ENCODE results near the gene SRGAP2B. TPM values are rescaled to one million over a fixed set of nuclear protein-coding genes. Genes with fewer than 3 reads are reported as not detected.
A peak's percentile ranks its signal among the peaks of the same experiment; 100 is the strongest.
"Not testable (repeated sequence)": the region's sequence is repeated elsewhere in the genome, so short reads cannot be mapped to it uniquely, and the experiment has no call there.

SRGAP2B gene
- total RNA-seq, 1 donor from 2014 or later = 9.9 TPM

DNA sequence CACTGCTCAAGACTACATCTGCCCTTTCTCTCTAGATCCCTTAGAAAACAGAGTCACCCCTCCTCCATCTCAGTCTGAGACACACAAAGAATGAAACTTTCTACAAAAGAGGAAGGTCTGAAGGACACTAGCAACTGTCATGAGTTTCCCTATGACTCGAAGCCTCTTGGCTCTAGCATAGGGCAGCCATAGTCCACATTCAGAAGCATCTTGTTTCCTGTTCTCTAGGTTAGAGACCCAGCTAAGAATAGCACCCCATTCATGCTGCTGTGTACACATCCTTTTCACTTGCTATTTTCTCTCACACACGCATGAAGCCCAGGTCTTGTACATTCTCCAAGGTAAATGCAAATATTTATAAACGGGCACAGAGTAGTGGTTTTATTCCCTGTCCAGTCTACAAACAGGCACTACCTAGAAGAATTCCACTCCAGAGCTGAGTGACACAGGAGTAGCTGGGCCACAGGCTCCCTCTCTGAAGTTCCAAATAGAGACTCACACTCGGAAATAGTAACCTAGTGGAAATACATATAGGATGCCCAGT lies 39.8 kb downstream of the SRGAP2B start:
- DNase-seq; intact Hi-C loops (cut with DNase I): not testable (repeated sequence)
- ATAC-seq (ENCODE audit: poor library complexity) = peak; percentile 78

GRCh38 chr1:145053428-145053827 lies 41.7 kb downstream of the SRGAP2B start:
- intact Hi-C loops (cut with DNase I); DNase-seq; ATAC-seq (ENCODE audit: poor library complexity): not testable (repeated sequence)

DNA sequence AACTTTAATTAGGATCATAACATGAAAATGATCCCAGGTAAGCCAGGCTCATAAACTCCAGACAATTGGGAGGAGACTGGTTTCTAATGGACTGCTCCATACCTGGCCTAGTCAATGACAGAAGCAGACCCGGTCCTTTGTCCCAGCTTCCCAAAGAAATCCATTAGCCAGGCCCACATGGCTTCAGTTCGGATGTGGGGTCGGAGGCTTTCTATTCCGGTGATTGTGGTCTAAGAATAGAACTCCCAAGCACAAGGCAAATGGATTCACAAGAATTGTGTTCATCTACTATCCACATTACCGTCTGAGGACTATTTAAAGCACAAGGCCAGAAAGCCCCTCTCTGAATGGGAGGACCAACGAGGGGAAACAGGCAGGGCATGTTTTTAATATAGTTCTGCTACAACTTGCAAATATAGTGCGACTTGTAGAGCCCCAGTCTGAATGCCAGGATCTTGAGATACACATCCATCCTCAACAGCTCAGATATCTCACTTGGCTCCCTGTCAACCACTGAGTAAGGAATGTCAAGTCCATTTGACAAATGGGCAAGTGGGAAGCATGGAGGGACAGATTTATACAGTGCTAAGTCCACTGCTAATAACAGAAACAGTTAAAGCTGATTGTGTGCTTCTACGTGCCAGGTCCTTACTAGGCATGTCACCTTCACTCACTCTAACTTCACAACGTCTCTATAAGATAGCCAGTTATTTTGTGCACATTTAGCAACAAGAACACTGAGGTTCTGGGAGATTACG lies 42.9 kb downstream of the SRGAP2B start:
- DNase-seq; intact Hi-C loops (cut with DNase I): not testable (repeated sequence)
- peak; percentile 61 for ATAC-seq (ENCODE audit: poor library complexity)

GRCh38 chr1:145048181-145048856 lies 46.8 kb downstream of the SRGAP2B start:
- intact Hi-C loops (cut with DNase I) = not testable (repeated sequence)

DNA sequence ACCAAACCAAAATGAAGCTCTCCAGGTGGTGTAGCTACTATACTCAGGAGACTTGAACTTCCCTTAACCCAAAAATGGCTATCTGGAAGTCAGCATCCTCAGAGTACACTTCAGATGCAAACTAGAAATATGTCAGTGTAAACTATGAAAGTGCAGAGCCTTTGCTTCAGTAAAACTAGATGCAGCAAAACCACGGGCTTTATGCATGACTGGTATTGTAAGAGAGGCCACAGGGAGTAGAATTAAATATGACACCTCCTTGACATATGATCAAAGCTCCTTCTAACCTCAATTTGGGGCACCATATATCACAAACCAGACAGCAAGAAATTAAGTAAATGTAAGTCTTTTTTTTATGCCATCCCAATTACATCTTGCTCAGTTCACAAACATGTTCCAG lies 47.6 kb downstream of the SRGAP2B start:
- intact Hi-C loops (cut with DNase I); ATAC-seq (ENCODE audit: poor library complexity); DNase-seq: not testable (repeated sequence)

More at GRCh38 chr1:145048181-145048856, 46.8 kb downstream of the SRGAP2B start:
- ATAC-seq (ENCODE audit: poor library complexity); DNase-seq: not testable (repeated sequence)

- ATAC-seq (ENCODE audit: poor library complexity); intact Hi-C loops (cut with DNase I); DNase-seq: not testable (repeated sequence)
These were observed 49.4 kb downstream of the SRGAP2B start for GRCh38 chr1:145045571-145046273.

DNA sequence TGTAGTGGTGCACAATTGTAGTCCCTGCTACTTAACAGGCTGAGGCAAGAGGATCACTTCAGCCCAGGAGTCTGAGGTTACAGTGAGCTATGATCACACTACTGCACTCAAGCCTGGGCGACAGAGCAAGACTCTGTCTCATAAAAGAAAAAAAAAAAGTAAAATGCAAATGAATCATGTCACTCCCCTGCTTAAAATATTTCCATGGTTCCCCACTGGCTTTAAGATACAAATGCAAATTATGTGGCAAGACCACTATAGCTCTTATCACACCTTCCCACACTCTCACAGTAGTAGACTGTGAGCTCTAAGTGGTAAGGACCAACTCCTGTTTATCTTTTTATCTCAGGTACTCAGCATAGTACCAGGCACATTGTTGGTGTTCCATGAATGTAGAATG lies 53.6 kb downstream of the SRGAP2B start:
- intact Hi-C loops (cut with DNase I); DNase-seq; ATAC-seq (ENCODE audit: poor library complexity): not testable (repeated sequence)

DNA sequence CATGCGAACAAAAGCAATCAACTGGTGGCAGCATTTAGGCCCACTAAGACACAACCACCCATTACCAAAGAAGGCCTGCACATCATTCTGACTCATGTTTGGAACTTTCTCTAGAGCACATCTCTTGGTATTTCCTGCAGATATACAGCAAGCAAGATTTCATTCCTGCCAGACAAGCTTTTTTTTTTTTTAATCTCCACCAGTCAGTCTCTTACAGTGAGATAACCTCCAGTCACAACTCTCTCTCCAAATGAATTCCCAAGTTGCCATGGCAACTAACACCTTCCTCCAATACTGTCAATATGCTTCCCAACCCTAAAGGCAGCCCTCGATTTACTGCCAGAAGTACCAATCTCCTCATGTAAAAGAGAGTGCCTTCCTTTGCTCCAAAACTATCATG lies 59.1 kb downstream of the SRGAP2B start:
- ATAC-seq (ENCODE audit: poor library complexity); DNase-seq; intact Hi-C loops (cut with DNase I): not testable (repeated sequence)

- ATAC-seq (ENCODE audit: poor library complexity); intact Hi-C loops (cut with DNase I); DNase-seq: not testable (repeated sequence)
These were observed 61.6 kb downstream of the SRGAP2B start for GRCh38 chr1:145033523-145033922.

GRCh38 chr1:145027251-145027650 lies 67.9 kb downstream of the SRGAP2B start:
- intact Hi-C loops (cut with DNase I); ATAC-seq (ENCODE audit: poor library complexity); DNase-seq: not testable (repeated sequence)

DNA sequence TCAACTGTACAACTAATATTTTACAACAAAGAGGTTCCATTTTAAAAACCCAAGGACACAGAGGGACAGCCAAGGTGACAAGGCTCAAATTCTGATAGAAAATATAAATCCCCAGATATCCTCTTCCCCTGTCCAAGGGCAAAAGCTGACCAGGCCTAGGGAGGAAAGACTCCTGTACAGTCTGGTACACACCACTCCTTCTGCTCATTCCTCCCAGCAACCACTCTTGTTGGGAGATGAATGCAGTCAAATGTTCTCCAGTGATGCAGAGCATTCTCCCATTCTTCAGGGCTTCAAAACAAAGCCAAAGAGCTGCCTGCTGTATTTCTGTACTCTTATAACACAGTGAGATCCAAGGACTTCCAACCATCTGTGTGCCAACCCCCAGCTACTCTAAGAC lies 69.8 kb downstream of the SRGAP2B start:
- ATAC-seq (ENCODE audit: poor library complexity); DNase-seq; intact Hi-C loops (cut with DNase I): not testable (repeated sequence)

GRCh38 chr1:145022259-145022658 lies 72.9 kb downstream of the SRGAP2B start:
- intact Hi-C loops (cut with DNase I) = not testable (repeated sequence)

DNA sequence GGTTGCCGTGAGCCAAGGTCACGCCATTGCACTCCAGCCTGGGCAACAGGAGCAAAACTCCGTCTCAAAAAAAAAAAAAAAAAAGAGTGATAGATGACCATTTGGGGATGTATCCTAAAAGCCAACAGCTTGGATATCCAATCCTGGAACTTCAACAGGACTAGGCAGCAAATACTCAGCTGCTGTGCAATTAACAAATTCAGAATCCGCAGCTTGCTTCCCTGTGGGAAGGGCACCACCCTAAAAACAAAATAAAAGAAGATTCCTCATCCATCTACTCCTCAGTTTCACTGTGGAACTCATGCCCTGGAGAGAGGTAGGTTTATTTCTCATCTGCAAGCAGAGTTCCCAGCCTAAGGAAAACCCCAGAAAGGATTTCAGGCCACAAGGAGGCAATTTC lies 73.4 kb downstream of the SRGAP2B start:
- DNase-seq; intact Hi-C loops (cut with DNase I); ATAC-seq (ENCODE audit: poor library complexity): not testable (repeated sequence)

More at GRCh38 chr1:145022259-145022658, 72.9 kb downstream of the SRGAP2B start:
- not testable (repeated sequence) for DNase-seq; ATAC-seq (ENCODE audit: poor library complexity)

- DNase-seq; intact Hi-C loops (cut with DNase I); ATAC-seq (ENCODE audit: poor library complexity): not testable (repeated sequence)
These were observed 75.4 kb downstream of the SRGAP2B start for GRCh38 chr1:145019709-145020108.

DNA sequence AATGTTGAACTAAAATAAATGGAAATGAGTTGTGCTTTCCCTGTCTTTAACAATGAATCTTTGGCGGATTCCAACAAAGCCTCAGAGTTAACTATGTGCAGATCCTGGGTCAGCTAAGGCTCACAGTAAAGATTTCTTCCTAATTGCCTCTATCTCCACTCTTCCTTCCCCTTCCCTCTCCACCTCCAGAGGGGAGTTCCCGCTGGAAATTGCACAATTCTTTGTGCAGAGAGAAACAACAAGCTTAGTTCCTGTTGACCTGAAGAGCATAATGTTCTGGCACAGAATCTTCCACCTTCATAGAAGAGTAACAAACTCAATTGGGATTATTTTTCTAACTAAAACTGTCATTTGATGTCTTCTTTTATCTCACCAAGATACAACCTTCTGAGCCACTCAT lies 77.4 kb downstream of the SRGAP2B start:
- intact Hi-C loops (cut with DNase I); DNase-seq: not testable (repeated sequence)
- peak; percentile 72 for ATAC-seq (ENCODE audit: poor library complexity)

DNA sequence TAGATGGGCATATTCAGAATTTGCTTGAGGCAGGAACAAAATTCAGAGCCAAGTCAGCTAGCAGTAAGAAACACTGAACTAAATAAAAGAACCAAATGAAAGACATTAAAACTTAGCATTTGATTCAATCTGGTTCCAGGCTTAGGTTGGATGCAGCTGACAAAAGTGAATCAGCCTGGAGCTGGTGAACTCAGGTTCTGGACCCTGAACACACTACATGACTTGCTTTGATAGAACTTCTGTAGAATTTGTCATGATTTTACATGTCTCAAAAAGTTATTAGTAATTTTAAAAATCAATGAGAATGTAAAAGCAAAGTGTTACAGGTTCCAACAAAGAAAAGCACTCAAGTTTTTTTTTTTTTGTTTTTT lies 78.7 kb downstream of the SRGAP2B start:
- ATAC-seq (ENCODE audit: poor library complexity); DNase-seq; intact Hi-C loops (cut with DNase I): not testable (repeated sequence)

DNA sequence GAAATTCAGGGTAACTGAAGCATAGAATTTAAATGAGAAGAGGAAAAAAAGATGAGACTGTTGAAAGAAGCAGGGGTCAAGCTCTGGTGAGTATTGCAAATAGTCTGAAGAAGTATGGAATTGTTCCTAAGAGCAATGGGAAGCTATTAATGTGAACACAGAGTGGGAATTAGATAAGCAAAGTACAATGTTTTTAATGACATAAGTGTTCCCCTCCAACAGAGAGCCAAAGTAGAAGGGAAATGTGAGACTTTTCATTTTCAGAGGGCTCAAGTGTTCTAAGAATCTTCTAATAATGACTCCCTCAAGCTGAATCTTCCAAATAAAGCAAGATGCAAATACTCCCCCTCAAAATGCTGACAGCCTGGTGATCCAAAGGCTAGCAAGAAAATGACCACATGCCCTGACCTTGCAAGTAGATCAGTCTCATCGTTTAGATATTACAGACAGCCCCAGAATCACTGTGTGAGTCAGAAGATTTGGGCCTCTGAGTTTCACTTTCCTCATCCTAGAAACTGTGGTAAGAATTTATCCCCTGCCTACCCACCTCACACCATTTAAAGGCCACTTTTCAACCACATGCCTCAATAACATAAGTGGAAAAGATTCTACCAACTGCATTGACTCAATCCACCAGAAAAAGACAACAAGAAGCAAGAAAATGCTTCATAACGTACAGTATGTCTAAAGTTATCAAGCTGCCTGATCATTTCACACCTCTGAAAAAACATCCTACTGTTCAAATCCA lies 79.2 kb downstream of the SRGAP2B start:
- intact Hi-C loops (cut with DNase I) = not testable (repeated sequence)

GRCh38 chr1:145013353-145013752 lies 81.8 kb downstream of the SRGAP2B start:
- ATAC-seq (ENCODE audit: poor library complexity); DNase-seq; intact Hi-C loops (cut with DNase I): not testable (repeated sequence)

More for the DNA sequence above, 79.2 kb downstream of the SRGAP2B start:
- not testable (repeated sequence) for DNase-seq
- ATAC-seq (ENCODE audit: poor library complexity) = peak; percentile 27

All from Right ventricle myocardium superior (tissue), 1 donor.